Medulla oblongata (tissue), 1 donor: ENCODE data around the gene A2M.

Experiments
- DNase-seq: peaks from one replicate; pipeline ENCODE4 v3.0.0-alpha.2; 2015; ENCODE audit errors: extremely low spot score

The A2M gene

DNA sequence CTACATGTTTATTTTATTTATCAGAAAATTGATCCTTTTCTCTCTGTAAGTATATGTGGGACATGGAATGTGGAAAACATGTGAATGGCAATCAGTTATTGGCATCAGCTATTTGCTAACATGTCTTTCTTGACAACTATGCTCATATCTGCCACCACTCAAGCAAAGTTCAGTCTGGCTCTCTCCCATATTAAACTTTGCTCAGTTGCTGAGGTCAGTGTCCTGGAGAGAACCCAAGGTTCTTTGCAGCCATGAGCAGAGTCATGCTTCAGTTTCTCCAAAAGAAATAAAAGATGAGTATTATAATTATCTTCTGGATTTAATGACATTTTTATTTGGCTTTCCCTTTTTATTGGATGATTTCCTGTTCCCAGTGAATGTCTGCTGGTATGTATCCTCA, 42.6 kb downstream of the A2M start:
- no peak for DNase-seq

DNA sequence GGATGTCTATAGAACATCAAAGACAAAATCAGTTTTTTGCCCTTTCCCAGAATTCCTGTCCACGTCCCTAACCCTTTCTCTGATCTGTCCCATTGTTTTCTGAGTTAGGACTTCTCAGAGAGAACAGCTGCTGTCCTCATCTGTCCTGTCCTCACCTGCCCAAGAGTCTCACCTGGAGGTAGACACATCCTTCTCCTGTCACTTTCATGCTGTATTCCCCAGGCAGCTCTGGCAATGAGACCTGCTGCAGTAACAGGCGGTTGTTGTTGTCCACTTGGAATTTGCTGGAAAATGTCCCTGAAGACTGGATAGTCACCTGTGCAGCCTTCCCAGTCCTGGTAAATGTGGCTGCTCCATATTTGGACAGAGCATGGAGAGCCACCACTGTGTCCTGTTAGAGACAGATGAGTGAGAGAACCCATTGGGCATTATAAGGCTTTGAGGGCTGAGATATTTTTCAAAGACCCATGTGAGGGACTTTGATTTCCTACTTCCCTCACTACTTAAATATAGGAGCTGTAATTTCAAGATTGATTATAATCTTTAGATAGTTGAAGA, 43.2 kb downstream of the A2M start:
- no peak for DNase-seq

DNA sequence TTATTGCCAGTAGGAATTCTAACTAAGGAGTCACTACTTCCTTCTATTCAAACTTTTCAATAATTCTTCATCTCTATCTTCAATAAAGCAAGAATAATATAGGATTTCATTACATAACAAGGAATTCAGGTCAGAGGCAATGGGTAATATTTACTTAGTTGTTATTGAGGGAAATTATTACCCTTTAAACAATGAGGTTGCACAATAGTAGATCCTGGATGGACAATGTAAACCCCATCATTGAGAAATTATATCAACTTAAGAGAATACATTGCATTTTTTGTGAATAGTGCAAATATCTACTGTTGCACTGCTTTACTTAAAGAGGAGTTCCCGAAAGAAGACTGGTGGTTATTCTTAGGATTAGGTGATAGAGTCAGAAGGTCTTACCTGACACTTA, 43.8 kb downstream of the A2M start:
- DNase-seq: no peak

DNA sequence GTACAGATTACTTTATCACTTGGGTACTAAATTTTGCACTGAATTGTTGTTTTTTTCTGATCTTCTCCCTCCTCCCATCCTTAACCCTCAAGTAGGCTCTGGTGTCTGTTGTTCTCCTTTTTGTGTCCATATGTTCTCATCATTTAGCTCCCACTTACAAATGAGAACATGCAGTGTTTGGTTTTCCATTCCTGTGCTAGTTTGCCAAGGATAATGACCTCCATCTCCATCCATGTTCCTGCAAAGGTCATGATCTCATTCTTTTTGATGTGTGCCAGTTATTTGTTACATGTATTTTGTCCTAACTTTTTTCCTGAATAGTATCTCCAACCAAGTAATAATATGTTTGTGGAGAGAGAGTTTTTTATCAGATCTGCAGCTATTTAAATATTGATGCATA, 44.2 kb downstream of the A2M start:
- no peak for DNase-seq

DNA sequence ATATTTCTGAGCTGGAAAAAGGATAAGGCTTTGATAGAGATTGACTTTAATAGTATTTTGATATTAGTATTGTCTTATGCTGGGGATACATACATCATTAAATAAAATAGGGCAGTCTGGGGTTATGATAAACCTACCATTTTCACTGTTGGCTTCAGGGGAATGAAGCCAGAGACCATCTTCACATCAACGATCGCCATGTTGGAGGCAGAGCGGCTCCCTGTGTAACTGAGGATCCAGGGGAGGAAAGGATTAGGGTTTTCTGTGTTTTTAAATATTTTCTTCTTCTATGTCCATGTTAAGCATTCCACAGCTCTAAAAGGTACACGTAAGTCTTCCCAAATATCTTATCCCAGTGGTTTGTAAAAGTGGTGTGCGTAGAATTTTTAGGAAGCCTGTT, 45.4 kb downstream of the A2M start:
- no peak for DNase-seq

DNA sequence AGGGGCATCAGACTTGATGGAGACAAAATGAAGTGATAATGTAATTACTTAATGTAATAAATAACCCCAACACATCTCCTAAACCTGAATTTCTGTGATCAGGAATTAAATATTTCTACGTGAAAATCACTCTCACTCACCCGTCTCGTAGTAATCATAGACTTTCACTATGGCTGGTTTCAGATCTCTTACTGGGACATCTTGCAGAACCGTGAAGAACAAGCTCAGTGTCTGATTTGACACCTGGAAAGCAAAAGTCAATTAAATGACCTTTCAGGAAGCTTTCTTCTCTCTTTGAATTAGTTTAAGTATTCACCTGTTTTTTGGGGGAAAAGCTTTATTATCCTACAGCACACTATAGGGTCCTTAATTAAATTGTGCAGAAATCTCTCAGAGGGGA, 47.1 kb downstream of the A2M start:
- no peak for DNase-seq

DNA sequence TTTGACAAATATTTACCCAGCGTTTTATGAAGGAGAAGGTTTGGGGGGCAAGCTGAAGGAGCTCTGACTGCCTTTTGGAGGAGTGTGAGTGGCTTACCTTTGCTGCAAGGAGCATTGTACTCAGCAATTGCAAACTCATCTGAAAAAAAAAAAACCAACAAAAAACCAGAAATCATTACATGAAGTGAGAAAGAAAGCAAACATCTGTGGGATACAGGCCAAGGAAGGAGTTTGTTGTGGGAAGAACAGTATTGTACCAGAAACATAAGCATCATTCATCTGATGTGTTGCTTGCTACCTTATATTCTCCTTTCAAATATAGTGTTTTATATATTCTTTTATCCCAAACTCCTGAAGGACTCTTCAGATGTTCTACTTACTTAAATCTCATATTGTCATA, 47.6 kb downstream of the A2M start:
- no peak for DNase-seq

DNA sequence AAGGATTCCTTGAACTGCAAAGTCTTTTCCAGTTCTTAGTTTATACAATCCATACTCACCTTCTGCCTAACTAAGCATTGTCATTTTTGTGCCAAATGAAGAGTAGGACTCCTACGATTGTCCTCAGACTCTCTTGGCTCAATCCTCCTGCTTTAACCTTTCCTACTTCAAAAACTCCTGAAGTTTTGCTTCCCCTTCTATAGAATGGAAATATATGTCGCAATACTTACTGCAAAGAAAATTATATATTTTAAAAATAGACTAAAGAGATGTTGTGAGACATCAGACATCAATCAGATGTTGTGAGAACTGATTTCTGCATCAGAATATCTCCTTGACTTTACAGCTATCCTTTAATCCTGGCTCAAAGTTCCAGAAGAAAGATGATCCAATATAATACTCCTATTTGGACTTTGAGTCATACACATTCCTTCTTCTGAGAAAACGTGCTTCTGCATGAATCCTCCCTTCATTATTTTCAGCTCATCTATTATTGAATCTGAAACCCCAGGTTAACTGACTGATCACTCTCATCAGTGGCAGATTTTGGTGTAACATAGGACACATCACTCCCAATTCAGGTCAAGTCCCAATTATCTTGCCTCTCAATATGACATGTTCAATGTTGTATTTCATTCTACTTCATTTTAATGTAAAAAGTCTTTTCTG, 48.8 kb downstream of the A2M start:
- DNase-seq: no peak

DNA sequence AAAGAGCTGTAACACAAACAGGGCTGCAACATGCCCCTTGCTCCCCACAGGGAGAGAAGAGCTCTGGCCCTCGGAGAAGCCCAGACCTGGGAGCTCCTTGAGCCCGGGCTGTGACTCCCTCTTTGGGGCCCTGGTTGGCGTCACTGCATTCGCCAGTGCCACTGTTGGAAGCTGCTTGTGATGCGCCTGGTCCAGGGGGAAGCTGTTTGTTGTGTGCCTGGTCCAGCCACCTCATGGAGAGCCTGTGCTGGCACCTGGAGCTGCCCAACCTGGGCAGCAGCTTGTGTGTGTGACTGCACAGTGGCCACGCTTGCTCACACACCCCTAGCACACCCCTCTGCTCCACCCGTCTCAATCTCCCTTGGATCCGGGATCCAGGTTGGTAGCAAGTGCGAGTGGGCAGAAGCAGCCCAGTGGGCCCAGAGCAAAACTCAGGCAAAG, 49.5 kb downstream of the A2M start:
- no peak for DNase-seq

DNA sequence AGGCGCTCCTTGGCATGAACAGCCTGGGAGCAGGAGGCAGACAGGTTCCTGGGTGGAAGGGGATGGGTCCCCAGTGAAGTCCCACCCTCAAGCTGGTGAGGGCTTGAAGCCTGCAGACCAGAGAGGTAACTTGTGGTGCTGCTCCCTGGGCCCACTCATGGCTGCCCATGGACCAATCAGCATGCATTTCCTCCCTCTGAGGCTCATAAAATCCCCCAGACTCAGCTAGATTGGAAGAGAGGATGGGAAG, 50.2 kb downstream of the A2M start:
- DNase-seq: no peak

DNA sequence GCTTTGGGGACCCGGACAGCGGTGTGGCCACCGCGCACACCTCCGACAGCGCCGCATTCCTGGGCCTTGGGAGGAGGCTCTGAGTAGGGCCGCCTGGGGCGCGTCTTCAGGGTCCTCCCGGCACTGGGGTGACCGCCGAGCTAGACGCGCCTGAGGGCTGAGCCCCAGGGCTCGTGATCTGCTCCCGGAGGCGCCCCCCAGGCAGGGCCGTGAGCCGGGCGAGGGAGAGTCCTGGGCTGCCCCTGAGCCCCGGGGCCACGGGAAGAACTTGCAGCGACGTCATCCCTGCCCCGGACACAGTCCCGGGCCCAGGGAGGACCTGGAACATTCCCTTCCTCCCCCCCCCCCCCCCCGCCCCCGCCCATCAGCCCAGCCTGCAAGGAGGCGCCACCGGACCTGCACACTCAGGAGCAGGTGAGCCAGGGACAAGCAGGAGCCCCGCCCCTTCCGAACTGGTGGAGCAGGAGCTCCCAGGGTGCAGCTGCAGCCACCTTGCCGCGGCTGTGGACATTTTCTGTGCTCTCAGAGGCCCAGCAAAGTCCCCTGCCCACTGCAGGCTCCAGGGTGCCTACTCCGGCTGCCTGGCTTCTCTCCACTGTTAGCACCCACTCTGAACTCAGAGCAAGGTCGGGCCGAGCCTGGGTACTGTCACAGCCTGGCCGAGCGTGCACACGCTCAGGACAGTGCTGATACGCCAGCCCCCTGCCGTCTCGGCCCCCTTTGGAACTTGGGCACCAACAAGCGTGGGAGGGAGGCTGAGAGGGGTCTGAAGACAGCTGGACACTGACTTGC, 50.7 kb downstream of the A2M start:
- DNase-seq: peak; percentile 66

DNA sequence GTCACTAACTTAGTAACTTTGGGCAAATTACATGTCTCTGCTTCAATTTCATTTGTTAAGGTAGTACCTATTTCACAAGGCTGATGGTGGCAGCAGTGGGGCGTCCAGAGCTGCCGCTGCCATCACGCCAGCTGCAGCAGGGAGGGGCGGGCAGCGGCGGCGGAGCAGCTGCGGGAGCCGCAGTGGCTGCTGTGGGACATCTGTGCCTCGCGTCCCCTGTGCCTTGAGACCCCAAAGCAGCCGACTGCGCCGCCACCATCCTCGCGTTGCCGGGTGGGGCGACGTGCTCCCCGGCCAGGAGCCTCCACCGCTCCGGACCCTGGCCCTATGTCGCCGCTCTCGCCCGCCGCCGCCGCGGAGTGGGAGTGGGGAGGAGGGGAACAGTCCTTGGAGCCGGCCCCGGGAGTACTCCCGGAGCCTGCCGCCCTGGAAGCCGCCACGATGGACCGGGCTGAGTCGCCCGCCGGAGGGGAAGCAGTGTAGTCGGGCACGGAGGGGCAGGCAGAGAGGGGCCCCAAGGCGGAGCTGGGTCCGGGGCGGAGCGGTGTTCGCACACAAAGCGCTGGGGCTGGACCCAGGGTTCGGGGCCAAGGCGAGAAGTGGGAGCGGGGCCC, 51.4 kb downstream of the A2M start:
- peak; percentile 86 for DNase-seq

DNA sequence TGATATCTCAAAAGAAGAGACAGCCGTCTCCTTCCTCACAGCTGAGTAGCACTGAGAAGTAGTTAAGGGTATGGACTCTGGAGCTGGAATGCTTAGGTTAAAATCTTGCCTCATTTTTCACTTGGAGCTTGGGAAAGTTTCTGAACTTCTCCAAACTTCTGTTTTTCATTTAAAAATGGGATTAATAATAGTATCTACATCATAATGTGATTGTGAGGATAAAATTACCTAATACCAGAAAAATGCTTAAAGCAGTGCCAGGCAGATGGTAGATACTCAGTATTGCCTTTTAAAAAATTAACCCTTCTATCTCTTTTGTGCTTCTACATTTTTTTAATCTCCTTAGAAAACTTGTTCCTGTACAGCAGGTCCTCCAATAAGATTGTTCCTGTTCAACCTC, 63.1 kb downstream of the A2M start:
- DNase-seq: no peak

DNA sequence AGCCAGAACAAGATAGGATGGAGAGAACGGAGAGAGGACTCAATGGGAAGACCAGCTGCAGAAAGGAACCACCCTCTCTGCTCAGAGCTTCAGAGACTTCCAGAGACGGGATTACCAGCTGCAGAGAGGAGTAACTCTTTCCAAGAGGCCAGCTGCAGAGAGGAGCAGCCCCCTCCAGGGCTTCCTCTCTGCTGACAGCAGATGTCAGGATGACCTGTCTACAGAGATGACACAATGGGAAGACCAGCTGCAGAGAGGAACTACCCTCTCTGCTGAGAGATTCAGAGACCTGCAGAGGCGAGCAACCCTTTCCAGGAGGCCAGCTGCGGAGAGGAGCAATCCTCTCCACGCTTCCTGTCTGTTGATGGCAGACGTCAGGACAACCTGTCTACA, 64.6 kb downstream of the A2M start:
- no peak for DNase-seq

DNA sequence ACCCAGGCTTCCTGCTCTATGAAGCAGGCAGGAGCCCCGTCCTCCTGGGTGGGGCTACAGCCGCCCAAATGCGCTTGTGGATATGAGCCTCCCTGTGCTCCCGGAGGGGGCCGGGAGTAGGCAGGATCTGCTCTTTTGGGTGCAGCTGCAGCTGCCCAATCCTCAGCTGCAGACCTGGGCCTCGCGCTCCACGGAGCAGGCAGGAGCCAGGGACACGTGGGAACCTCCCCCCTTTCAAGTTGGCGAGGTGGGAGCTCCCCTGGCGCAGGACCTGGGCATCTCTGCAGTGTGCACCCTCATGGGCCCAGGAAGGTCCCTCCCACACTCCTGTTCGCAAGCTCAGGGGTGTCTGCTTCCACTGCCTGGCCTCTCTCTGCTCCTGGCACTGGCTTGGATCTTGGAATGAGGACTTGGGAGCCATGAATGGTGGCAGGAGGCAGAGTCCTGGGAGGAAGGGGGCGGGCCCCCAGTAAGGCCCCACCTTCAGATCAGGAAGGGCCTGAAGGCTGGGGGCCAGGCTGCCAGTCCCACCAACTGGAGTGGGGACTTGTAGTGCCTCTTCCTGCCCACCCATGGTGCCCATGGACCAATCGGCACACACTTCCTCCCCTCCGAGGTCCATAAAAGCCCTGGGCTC, 65.1 kb downstream of the A2M start:
- DNase-seq: no peak

DNA sequence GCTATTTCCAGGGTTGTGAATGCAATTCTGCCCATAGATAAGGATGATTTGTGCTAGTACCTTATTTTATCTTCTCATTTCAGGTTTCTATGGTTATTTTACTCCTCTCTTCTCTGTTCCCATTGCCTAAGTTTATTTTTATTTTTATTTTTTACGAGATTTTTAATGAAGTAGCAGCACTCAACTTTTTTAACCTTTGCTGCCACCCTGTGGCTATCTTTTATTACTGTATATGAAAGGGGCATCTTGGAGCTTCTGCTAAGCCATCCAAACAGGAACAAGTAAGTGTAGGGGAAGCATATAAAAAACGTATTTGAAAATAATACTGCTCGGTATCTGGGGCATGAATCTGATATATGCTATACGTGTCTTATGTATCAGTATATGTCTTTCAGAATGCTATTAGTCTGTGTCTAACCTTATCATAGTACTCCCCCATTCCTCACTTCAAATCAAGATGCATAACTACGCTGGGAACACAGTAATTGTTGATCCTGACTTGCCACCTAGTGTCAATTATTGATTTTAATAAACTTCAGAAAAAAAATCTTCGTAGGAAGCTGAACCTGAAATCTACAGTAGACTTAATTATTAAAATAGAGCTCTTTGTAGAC, 66.1 kb downstream of the A2M start:
- DNase-seq: peak; percentile 56

DNA sequence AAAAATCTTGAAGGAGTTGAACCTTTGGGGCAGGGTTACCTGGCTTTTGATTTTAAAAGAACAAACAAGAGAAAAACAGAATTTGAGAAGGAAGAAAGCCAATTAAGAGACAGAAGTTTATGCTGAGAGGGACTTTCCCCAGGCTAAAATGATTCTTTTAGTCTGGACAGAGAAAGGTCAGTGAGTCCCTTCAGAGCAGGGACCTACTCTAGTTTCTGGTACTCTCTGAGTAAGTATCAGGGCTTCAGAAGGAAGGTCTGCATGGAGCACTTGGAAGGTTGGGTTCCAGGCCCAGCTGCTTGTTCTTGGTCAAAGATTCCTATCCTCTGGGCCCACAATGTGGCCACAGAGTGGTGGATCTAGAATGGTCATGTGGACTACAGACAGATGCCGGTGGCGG, 66.8 kb downstream of the A2M start:
- no peak for DNase-seq

DNA sequence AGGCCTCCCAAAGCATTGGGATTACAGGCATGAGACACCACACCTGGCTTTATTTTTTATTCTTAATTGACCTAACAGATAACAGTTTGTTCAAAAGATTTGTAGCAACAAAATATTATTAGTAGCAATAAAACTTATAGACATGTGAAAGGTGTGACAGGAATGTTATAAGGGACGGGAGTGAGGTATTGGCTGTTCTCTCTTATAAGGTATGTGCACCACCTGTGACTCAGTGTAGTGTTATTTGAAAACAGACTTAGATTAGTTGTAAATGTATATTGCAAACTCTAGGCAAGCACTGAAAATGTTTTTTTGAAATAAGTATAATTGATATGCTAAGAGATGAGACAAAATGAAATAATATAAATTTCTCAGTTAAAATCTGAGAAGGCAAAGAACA, 68.6 kb downstream of the A2M start:
- DNase-seq: no peak

DNA sequence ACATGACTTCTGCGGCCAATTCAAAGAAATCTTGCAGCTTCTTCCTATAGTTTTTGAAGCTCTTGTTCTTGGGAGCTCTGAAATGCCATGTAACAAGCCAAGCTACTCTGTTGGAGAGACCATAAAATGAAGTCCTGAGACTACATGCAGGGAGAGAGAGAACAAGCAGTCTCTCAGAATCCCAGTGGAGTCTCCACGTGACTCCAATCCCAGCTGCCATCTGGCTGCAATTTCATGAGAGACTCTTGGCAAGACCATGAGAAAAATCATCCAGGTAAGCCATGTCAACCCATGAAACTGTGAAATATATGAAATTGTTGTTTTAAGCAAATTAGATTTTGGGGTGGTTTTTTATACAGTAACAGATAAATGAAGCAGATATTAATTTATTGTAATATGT, 72.0 kb downstream of the A2M start:
- DNase-seq: no peak

DNA sequence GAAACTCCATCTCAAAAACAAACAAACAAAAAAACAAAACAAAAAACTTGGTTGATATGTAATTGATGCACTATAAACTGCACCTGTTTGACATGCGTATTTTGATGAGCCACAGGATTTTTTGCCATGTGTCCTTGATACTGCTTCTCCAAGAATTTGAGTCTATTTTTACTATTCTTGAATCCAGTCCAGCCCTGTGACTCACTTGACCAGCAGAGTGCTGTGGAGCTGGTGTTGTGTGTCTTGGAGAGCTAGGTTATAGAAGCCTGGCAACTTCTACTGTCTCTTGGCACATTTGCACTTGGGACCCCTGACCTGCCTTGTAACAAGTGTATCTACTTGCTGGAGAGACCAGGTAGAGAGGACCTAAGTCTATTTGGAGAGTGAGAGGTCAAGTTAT, 74.4 kb downstream of the A2M start:
- DNase-seq: no peak

DNA sequence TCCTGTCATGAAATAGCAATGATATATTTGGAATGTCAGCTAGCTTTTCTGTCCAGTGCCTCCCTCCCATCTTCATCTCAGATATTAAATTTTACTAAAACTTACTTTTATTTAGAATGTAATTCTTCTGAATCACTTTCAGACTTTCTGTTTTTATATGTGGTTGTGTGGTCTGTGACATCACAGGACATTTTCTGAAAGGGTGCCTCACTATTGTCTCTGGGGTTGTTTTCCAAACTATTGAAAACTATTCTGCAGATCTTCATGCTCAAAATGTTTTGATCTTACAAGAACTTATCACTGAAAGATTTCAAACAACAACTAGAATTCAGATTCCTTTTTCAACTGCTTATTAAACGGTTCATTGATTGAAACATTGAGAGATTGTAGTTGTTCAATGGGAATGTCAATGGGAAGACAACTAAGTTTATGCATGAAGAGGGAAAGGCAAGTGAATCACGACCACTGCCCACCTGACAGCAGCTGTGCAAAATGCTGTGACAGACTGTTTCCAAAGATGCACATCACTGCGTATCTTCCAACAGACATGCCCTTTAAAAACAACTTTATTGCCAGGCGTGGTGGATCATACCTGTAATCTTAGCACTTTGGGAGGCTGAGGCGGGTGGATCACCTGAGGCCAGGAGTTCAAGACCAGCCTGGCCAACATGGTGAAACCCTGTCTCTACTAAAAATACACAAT, 75.1 kb downstream of the A2M start:
- DNase-seq: no peak
